Measurements from ENCODE around the gene PIWIL1.

DNA sequence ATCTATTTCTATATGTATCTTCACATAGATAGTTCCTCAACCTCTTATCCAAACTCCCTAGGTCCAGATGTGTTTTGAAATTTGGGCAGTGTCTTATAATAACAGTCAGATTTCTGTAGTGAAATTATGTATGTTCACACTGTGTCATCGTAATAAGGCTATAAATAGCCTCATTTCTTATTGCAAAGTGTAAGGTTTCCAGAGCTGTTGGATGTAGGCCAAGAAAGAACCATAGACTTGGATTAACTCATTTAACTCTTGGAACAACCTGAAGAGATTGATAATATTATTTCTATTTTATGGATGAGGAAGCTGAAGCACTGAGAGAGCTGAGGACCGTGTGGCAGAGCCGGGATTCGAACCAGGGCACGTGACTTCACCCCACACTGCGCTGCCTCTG lies 49.0 kb upstream of the PIWIL1 start:
- TF ChIP-seq, protein P1, sequence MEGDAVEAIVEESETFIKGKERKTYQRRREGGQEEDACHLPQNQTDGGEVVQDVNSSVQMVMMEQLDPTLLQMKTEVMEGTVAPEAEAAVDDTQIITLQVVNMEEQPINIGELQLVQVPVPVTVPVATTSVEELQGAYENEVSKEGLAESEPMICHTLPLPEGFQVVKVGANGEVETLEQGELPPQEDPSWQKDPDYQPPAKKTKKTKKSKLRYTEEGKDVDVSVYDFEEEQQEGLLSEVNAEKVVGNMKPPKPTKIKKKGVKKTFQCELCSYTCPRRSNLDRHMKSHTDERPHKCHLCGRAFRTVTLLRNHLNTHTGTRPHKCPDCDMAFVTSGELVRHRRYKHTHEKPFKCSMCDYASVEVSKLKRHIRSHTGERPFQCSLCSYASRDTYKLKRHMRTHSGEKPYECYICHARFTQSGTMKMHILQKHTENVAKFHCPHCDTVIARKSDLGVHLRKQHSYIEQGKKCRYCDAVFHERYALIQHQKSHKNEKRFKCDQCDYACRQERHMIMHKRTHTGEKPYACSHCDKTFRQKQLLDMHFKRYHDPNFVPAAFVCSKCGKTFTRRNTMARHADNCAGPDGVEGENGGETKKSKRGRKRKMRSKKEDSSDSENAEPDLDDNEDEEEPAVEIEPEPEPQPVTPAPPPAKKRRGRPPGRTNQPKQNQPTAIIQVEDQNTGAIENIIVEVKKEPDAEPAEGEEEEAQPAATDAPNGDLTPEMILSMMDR (IDR thresholded peaks at IDR 0.05), result no peak
- TF ChIP-seq POLR2AphosphoS5 (IDR thresholded peaks at IDR 0.05) (no peak), EP300 (IDR thresholded peaks at IDR 0.05; ENCODE audit: low read depth) (no peak)

All from transverse colon (tissue), 4 donors.